GM12874 (cell line): ENCODE data around the gene ZNF536.

Experiments
- CTCF ChIP-seq: IDR thresholded peaks from 2 replicates; pipeline ENCODE4 v1.5.1; 2011; ENCODE audit warnings: low read depth, mild to moderate bottlenecking, control low read depth, low read length, moderate library complexity; ENCODE audit not compliant: insufficient read depth

The ZNF536 gene

GRCh38 chr19:30482956-30483355 is 110.8 kb downstream of the ZNF536 start:
- TF ChIP-seq CTCF: no peak

GRCh38 chr19:30487178-30487577 is 115.0 kb downstream of the ZNF536 start:
- no peak for TF ChIP-seq CTCF

GRCh38 chr19:30488191-30488590 is 116.0 kb downstream of the ZNF536 start:
- TF ChIP-seq CTCF: no peak

GRCh38 chr19:30490760-30491159 is 118.6 kb downstream of the ZNF536 start:
- TF ChIP-seq CTCF: no peak

- TF ChIP-seq CTCF: no peak
Measured at GRCh38 chr19:30492586-30493270, 120.5 kb downstream of the ZNF536 start.

- TF ChIP-seq CTCF: no peak
Measured at GRCh38 chr19:30497034-30497433, 124.8 kb downstream of the ZNF536 start.

GRCh38 chr19:30498707-30499106 is 126.5 kb downstream of the ZNF536 start:
- no peak for TF ChIP-seq CTCF
